SK-N-DZ (cell line): ENCODE results near the gene PDIA4.

ENCODE experiments used
- DNase-seq: peaks from one replicate; pipeline ENCODE4 v3.0.0-alpha.2; 2015; ENCODE audit warnings: low spot score
- small RNA-seq, 2 experiments: library from RNA; depleted of rRNA; stranded (forward); fragments of <200 nt; gene quantifications; one replicate each; pipeline ENCODE3, GENCODE V24; 2014

PDIA4 gene

GRCh38 chr7:148967602-148968001 lies 60.7 kb downstream of the PDIA4 start:
- no peak for DNase-seq

GRCh38 chr7:148967032-148967372 lies 61.3 kb downstream of the PDIA4 start:
- no peak for DNase-seq

GRCh38 chr7:148964483-148965267 lies 63.6 kb downstream of the PDIA4 start:
- DNase-seq = peak; percentile 59

- DNase-seq = peak; percentile 50
Observed at GRCh38 chr7:148963583-148964482, 64.5 kb downstream of the PDIA4 start.

GRCh38 chr7:148962823-148963582 lies 65.3 kb downstream of the PDIA4 start:
- peak; percentile 83 for DNase-seq

GRCh38 chr7:148962440-148962822 lies 65.9 kb downstream of the PDIA4 start:
- no peak for DNase-seq

GRCh38 chr7:148959726-148960125 lies 68.6 kb downstream of the PDIA4 start:
- DNase-seq = no peak

- no peak for DNase-seq
Observed at GRCh38 chr7:148958061-148958460, 70.2 kb downstream of the PDIA4 start.

- no peak for DNase-seq
Observed at GRCh38 chr7:148954766-148955165, 73.5 kb downstream of the PDIA4 start.

GRCh38 chr7:148953676-148954075 lies 74.6 kb downstream of the PDIA4 start:
- DNase-seq = no peak

Small RNAs within 50 kb of the gene (small RNA-seq; reads per million reads assigned to genes)
- 0 reads per million in 2 experiments for gene COX6B1P1
- 0 reads per million in 2 experiments for gene RNU6-650P
- gene RNY1 = 136 to 992 reads per million in 2 experiments
- gene RNY3 = 12.1 to 129 reads per million in 2 experiments
- 106 to 17,337 reads per million in 2 experiments for gene RNY4
